Liver (tissue), 9 donors: Measurements from ENCODE around the gene ALG10. TPM values are rescaled to one million over a fixed set of nuclear protein-coding genes. Genes with fewer than 3 reads are reported as not detected.
"Not testable (repeated sequence)": the region's sequence is repeated elsewhere in the genome, so short reads cannot be mapped to it uniquely, and the experiment has no call there.

Experiments used
- DNase-seq: peaks from one replicate; pipeline ENCODE4 v3.0.0-alpha.2; 2017; ENCODE audit warnings: low spot score
- H3K27ac ChIP-seq, 2 donors: one replicate each; pipeline ENCODE4 v1.7.0; 2013; ENCODE audit warnings: inconsistent platforms in 2 of 2, low read length in 2 of 2, control low read depth in 1 of 2, low read depth in 1 of 2, mild to moderate bottlenecking in 1 of 2
- H3K27me3 ChIP-seq, 4 donors: one replicate each; pipeline versions ENCODE4 v1.6.1 to v1.7.0; 2013; ENCODE audit warnings: low read length in 3 of 4, inconsistent platforms in 1 of 4, mild to moderate bottlenecking in 1 of 4, moderate library complexity in 1 of 4; ENCODE audit not compliant: control insufficient read depth in 4 of 4, insufficient read depth in 4 of 4
- H3K36me3 ChIP-seq, 4 donors: one replicate each; pipeline versions ENCODE4 v1.6.1 to v1.7.0; 2013; ENCODE audit warnings: low read length in 3 of 4, mild to moderate bottlenecking in 3 of 4, low read depth in 1 of 4, moderate library complexity in 1 of 4; ENCODE audit not compliant: control insufficient read depth in 4 of 4, insufficient read depth in 3 of 4
- H3K4me1 ChIP-seq, 4 donors: one replicate each; pipeline versions ENCODE4 v1.6.1 to v1.7.0; 2013; ENCODE audit warnings: low read length in 3 of 4, mild to moderate bottlenecking in 3 of 4, moderate library complexity in 1 of 4; ENCODE audit not compliant: control insufficient read depth in 4 of 4, insufficient read depth in 4 of 4
- H3K4me3 ChIP-seq, 3 donors: one replicate each; pipeline versions ENCODE4 v1.6.1 to v1.7.0; 2013; ENCODE audit warnings: low read length in 3 of 3, control low read depth in 1 of 3, low read depth in 1 of 3, mild to moderate bottlenecking in 1 of 3
- H3K9ac ChIP-seq, 2 donors: one replicate each; pipeline ENCODE4 v1.7.0; 2013; ENCODE audit warnings: low read length in 2 of 2, mild to moderate bottlenecking in 2 of 2, moderate library complexity in 2 of 2, control low read depth in 1 of 2, low read depth in 1 of 2
- H3K9me3 ChIP-seq, 4 donors: one replicate each; pipeline versions ENCODE4 v1.6.1 to v1.7.0; 2013; ENCODE audit warnings: low read length in 3 of 4; ENCODE audit not compliant: control insufficient read depth in 4 of 4
- EGR1 ChIP-seq, 2 donors: IDR thresholded peaks; 2 replicates each; pipeline ENCODE4 v1.6.1; 2016 to 2018; ENCODE audit warnings: antibody characterized with exemption in 2 of 2, low read depth in 2 of 2
- FOXA1 ChIP-seq: IDR thresholded peaks from 2 replicates; pipeline ENCODE4 v1.6.1; 2016; ENCODE audit warnings: antibody characterized with exemption
- FOXA2 ChIP-seq: IDR thresholded peaks from 2 replicates; pipeline ENCODE4 v1.6.1; 2016; ENCODE audit warnings: antibody characterized with exemption
- GABPA ChIP-seq, 2 donors: IDR thresholded peaks in 1 of 2; conservative IDR thresholded peaks in 1 of 2; 2 replicates each; pipeline ENCODE4 v1.6.1; 2016; ENCODE audit warnings: antibody characterized with exemption in 2 of 2, mild to moderate bottlenecking in 1 of 2, moderate library complexity in 1 of 2
- HNF4A ChIP-seq, 2 donors: conservative IDR thresholded peaks; 2 replicates each; pipeline ENCODE4 v1.6.1; 2016; ENCODE audit warnings: antibody characterized with exemption in 2 of 2, mild to moderate bottlenecking in 2 of 2
- HNF4G ChIP-seq: IDR thresholded peaks from 2 replicates; pipeline ENCODE4 v1.6.1; 2016; ENCODE audit warnings: antibody characterized with exemption
- JUND ChIP-seq, 2 donors: IDR thresholded peaks; 2 replicates each; pipeline ENCODE4 v1.6.1; 2016; ENCODE audit warnings: antibody characterized with exemption in 2 of 2
- NR2F2 ChIP-seq: IDR thresholded peaks from 2 replicates; pipeline ENCODE4 v1.6.1; 2016; ENCODE audit warnings: antibody characterized with exemption
- RAD21 ChIP-seq, 2 donors: IDR thresholded peaks; 2 replicates each; pipeline ENCODE4 v1.6.1; 2016; ENCODE audit warnings: antibody characterized with exemption in 2 of 2, mild to moderate bottlenecking in 2 of 2
- RXRA ChIP-seq, 2 donors: IDR thresholded peaks; 2 replicates each; pipeline ENCODE4 v1.6.1; 2017 to 2018; ENCODE audit warnings: antibody characterized with exemption in 2 of 2, mild to moderate bottlenecking in 1 of 2
- SP1 ChIP-seq: IDR thresholded peaks from 2 replicates; pipeline ENCODE4 v1.6.1; 2018; ENCODE audit warnings: antibody characterized with exemption, mild to moderate bottlenecking
- TAF1 ChIP-seq: conservative IDR thresholded peaks from 2 replicates; pipeline ENCODE4 v1.6.1; 2016; ENCODE audit warnings: antibody characterized with exemption, mild to moderate bottlenecking
- YY1 ChIP-seq: IDR thresholded peaks from 2 replicates; pipeline ENCODE4 v1.6.1; 2016; ENCODE audit warnings: antibody characterized with exemption, mild to moderate bottlenecking
- WGBS: extraction: QIAGEN DNeasy Blood & Tissue Kit; methylation state at CpG from one replicate; pipeline ENCODE4 v1.1.7; 2013; 5-methylcytosine and 5-hydroxymethylcytosine counted together
- polyA plus RNA-seq, 2 donors: library from polyadenylated mRNA; stranded (reverse) in 1 of 2; unstranded in 1 of 2; fragments of 200-250 nt in 1 of 2; fragments of >200 nt in 1 of 2; fragmentation: Nextera tagmentation in 1 of 2; extraction: Ambion mirVana in 1 of 2; gene quantifications; one replicate each; pipeline versions ENCODE4 v1.2.1 to v1.2.3, GENCODE V29; 2013 to 2015
- total RNA-seq, 2 donors: library from RNA; depleted of rRNA; stranded (reverse); fragments of >200 nt; gene quantifications; one replicate each; pipeline ENCODE4 v1.2.3, GENCODE V29; 2014
- TF ChIP-seq, protein P1 (sequence below): IDR thresholded peaks from 2 replicates; pipeline ENCODE4 v1.6.1; 2016; ENCODE audit warnings: antibody characterized with exemption
- TF ChIP-seq, protein P2 (sequence below): IDR thresholded peaks from 2 replicates; pipeline ENCODE4 v1.6.1; 2016; ENCODE audit warnings: antibody characterized with exemption
- TF ChIP-seq, protein P3 (sequence below): IDR thresholded peaks from 2 replicates; pipeline ENCODE4 v1.6.1; 2016; ENCODE audit warnings: antibody characterized with exemption, mild to moderate bottlenecking
- TF ChIP-seq, protein P4 (sequence below): fragments of 150-350 bp; IDR thresholded peaks from 2 replicates; pipeline ENCODE4 v1.5.1; 2017; ENCODE audit warnings: improper control_type of control experiment, low read depth, low read length; ENCODE audit not compliant: missing input control
- TF ChIP-seq, protein P5 (sequence below): IDR thresholded peaks from 2 replicates; pipeline ENCODE4 v1.6.1; 2016; ENCODE audit warnings: antibody characterized with exemption
- donor health status: healthy.
- donor health status: healthy.
- donor health status: healthy.
- donor health status: healthy.
- donor health status: healthy.

The ALG10 gene, protein sequence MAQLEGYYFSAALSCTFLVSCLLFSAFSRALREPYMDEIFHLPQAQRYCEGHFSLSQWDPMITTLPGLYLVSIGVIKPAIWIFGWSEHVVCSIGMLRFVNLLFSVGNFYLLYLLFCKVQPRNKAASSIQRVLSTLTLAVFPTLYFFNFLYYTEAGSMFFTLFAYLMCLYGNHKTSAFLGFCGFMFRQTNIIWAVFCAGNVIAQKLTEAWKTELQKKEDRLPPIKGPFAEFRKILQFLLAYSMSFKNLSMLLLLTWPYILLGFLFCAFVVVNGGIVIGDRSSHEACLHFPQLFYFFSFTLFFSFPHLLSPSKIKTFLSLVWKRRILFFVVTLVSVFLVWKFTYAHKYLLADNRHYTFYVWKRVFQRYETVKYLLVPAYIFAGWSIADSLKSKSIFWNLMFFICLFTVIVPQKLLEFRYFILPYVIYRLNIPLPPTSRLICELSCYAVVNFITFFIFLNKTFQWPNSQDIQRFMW
- total RNA-seq, result 10 to 100 TPM in 1 of 2 donors, 1 to 10 TPM in 1; 6.0 to 12.7 TPM
- polyA plus RNA-seq, result 1 to 10 TPM in 1 of 2 donors, under 1 TPM in 1; 0.44 to 2.3 TPM

DNA sequence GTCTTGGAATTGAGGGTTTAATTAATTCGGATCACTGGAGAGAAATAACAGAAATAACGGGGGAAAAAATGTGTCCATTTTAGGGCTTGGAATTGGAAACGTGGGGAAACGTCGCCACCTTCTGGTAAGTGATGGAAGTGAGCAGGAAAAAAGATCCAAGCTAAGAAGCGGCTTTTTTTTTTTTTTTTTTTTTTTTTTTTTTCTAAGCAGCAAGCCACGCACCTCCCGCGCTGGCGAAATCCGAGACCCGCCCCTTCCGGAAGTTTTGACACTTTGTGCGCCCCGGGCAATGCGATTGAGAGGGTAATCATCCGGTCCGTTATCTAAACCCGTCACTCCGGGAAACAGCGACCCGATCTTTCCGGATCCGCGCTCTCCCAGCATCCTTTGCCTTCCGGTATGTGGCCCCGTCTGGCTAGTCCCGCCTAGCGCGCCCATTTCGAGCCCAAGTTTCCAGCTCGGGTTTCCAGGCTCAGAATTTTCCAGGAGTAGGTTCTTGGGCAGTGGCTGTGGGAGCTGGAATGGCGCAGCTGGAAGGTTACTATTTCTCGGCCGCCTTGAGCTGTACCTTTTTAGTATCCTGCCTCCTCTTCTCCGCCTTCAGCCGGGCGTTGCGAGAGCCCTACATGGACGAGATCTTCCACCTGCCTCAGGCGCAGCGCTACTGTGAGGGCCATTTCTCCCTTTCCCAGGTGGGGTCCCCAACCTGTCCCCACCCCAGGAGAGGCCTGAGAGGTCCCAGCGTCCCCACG, at the start of gene ALG10:
Gene ALG10 (plus strand): TSS at position 418 of the 752 bp plus-strand sequence. CDS start 104 bp downstream, at position 522.
- Histone ChIP-seq H3K27me3 (no peaks in the 10 kb centered on the region), H3K36me3 (peaks cover 0 to 4% (median 2%) of the 10 kb centered on the region in 4 donors), H3K4me3 (peak within 1 kb of the TSS; percentile 61 to 95 (median 76)), H3K27ac (peak within 1 kb of the TSS; percentile 74 to 77), H3K9ac (peak within 1 kb of the TSS; percentile 78 to 84), H3K4me1 (peaks cover 0 to 14% (median 10%) of the 10 kb centered on the region in 4 donors), H3K9me3 (no peaks in the 10 kb centered on the region)
- WGBS, result under 1% methylated on average over 44 of the region's 44 CpGs
- TF ChIP-seq, protein P1, sequence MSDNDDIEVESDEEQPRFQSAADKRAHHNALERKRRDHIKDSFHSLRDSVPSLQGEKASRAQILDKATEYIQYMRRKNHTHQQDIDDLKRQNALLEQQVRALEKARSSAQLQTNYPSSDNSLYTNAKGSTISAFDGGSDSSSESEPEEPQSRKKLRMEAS, result peak; percentile 70
- TF ChIP-seq SP1 (peak; percentile 68), RXRA (IDR thresholded peaks at IDR 0.05) (peak; percentile 48 to 66), NR2F2 (peak; percentile 70), JUND (IDR thresholded peaks at IDR 0.05) (peak; percentile 48 to 54), RAD21 (IDR thresholded peaks at IDR 0.05) (peak; percentile 90 to 91), FOXA1 (peak; percentile 12), YY1 (peak; percentile 89), GABPA (IDR thresholded peaks at IDR 0.05 in 1 of 2, conservative IDR thresholded peaks at IDR 0.05 in 1 of 2) (peak; percentile 96 to 98), TAF1 (peak; percentile 42), HNF4G (no peak), HNF4A (conservative IDR thresholded peaks at IDR 0.05) (peak; percentile 32 to 40), EGR1 (IDR thresholded peaks at IDR 0.05; ENCODE audit: low read depth in 2 of 2) (peak in 1 of 2 donors; percentile 68), FOXA2 (peak; percentile 45)
- TF ChIP-seq, protein P2, sequence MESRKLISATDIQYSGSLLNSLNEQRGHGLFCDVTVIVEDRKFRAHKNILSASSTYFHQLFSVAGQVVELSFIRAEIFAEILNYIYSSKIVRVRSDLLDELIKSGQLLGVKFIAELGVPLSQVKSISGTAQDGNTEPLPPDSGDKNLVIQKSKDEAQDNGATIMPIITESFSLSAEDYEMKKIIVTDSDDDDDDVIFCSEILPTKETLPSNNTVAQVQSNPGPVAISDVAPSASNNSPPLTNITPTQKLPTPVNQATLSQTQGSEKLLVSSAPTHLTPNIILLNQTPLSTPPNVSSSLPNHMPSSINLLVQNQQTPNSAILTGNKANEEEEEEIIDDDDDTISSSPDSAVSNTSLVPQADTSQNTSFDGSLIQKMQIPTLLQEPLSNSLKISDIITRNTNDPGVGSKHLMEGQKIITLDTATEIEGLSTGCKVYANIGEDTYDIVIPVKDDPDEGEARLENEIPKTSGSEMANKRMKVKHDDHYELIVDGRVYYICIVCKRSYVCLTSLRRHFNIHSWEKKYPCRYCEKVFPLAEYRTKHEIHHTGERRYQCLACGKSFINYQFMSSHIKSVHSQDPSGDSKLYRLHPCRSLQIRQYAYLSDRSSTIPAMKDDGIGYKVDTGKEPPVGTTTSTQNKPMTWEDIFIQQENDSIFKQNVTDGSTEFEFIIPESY, result peak; percentile 89
- TF ChIP-seq, protein P3, sequence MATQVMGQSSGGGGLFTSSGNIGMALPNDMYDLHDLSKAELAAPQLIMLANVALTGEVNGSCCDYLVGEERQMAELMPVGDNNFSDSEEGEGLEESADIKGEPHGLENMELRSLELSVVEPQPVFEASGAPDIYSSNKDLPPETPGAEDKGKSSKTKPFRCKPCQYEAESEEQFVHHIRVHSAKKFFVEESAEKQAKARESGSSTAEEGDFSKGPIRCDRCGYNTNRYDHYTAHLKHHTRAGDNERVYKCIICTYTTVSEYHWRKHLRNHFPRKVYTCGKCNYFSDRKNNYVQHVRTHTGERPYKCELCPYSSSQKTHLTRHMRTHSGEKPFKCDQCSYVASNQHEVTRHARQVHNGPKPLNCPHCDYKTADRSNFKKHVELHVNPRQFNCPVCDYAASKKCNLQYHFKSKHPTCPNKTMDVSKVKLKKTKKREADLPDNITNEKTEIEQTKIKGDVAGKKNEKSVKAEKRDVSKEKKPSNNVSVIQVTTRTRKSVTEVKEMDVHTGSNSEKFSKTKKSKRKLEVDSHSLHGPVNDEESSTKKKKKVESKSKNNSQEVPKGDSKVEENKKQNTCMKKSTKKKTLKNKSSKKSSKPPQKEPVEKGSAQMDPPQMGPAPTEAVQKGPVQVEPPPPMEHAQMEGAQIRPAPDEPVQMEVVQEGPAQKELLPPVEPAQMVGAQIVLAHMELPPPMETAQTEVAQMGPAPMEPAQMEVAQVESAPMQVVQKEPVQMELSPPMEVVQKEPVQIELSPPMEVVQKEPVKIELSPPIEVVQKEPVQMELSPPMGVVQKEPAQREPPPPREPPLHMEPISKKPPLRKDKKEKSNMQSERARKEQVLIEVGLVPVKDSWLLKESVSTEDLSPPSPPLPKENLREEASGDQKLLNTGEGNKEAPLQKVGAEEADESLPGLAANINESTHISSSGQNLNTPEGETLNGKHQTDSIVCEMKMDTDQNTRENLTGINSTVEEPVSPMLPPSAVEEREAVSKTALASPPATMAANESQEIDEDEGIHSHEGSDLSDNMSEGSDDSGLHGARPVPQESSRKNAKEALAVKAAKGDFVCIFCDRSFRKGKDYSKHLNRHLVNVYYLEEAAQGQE, result peak; percentile 65
- TF ChIP-seq, protein P4, sequence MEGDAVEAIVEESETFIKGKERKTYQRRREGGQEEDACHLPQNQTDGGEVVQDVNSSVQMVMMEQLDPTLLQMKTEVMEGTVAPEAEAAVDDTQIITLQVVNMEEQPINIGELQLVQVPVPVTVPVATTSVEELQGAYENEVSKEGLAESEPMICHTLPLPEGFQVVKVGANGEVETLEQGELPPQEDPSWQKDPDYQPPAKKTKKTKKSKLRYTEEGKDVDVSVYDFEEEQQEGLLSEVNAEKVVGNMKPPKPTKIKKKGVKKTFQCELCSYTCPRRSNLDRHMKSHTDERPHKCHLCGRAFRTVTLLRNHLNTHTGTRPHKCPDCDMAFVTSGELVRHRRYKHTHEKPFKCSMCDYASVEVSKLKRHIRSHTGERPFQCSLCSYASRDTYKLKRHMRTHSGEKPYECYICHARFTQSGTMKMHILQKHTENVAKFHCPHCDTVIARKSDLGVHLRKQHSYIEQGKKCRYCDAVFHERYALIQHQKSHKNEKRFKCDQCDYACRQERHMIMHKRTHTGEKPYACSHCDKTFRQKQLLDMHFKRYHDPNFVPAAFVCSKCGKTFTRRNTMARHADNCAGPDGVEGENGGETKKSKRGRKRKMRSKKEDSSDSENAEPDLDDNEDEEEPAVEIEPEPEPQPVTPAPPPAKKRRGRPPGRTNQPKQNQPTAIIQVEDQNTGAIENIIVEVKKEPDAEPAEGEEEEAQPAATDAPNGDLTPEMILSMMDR, result peak; percentile 87
- TF ChIP-seq, protein P5, sequence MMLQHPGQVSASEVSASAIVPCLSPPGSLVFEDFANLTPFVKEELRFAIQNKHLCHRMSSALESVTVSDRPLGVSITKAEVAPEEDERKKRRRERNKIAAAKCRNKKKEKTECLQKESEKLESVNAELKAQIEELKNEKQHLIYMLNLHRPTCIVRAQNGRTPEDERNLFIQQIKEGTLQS, result peak; percentile 18
- DNase-seq, result peak; percentile 93

DNA sequence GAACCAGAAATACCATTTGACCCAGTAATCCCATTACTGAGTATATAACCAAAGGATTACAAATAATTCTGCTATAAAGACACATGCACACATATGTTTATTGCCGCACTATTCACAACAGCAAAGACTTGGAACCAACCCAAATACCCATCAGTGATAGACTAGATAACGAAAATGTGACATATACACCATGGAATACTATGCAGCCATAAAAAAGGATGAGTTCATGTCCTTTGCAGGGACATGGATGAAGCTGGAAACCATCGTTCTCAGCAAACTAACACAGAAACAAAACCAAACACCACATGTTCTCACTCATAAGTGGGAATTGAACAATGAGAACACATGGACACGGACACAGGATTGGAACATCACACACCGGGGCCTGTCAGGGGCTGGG, 49.4 kb upstream of the ALG10 start:
- DNase-seq, H3K4me3 ChIP-seq, H3K27ac ChIP-seq, H3K9me3 ChIP-seq, H3K4me1 ChIP-seq, H3K36me3 ChIP-seq, H3K27me3 ChIP-seq, H3K9ac ChIP-seq: not testable (repeated sequence)
- WGBS, result 81% methylated on average over 5 of the region's 5 CpGs
